Transverse colon (tissue), 4 donors: Measurements from ENCODE around the gene PPP1R9B. TPM values are rescaled to one million over a fixed set of nuclear protein-coding genes. Genes with fewer than 3 reads are reported as not detected.

Source experiments
- DNase-seq: peaks from one replicate; pipeline ENCODE4 v3.0.0-alpha.2; 2019
- H3K27ac ChIP-seq, 4 donors: fragments of 200-600 bp; sonication (generic); 2 replicates each; pipeline ENCODE4 v1.5.1; 2016 to 2018; ENCODE audit warnings: inconsistent platforms in 4 of 4
- H3K27me3 ChIP-seq: fragments of 200-600 bp; sonication (generic); 2 replicates; pipeline ENCODE4 v1.5.1; 2017; ENCODE audit warnings: inconsistent platforms
- H3K36me3 ChIP-seq, 4 donors: fragments of 200-600 bp; sonication (generic); 2 replicates each; pipeline ENCODE4 v1.5.1; 2017 to 2019; ENCODE audit warnings: inconsistent platforms in 4 of 4
- H3K4me1 ChIP-seq, 4 donors: fragments of 200-600 bp; sonication (generic); 2 replicates each; pipeline ENCODE4 v1.5.1; 2017 to 2020; ENCODE audit warnings: inconsistent platforms in 4 of 4
- H3K4me3 ChIP-seq, 4 donors: fragments of 200-600 bp; sonication (generic); 1 replicate in 1 of 4; 2 replicates in 3 of 4; pipeline versions ENCODE4 v1.5.1 to v1.6.1; 2017 to 2019; ENCODE audit warnings: inconsistent platforms in 4 of 4
- H3K9me3 ChIP-seq, 2 donors: fragments of 200-600 bp; sonication (generic); 2 replicates each; pipeline ENCODE4 v1.5.1; 2017 to 2019; ENCODE audit warnings: inconsistent platforms in 2 of 2
- EP300 ChIP-seq: sonication (generic); formaldehyde crosslinking; IDR thresholded peaks from one replicate; pipeline ENCODE4 v1.6.1; 2017; ENCODE audit warnings: antibody characterized with exemption, low read depth
- POLR2A ChIP-seq: fragments of 450-650 bp; IDR thresholded peaks from one replicate; pipeline ENCODE4 v1.6.1; 2016; ENCODE audit warnings: antibody characterized with exemption, mild to moderate bottlenecking, moderate library complexity
- POLR2AphosphoS5 ChIP-seq, 3 donors: sonication (generic); formaldehyde crosslinking; IDR thresholded peaks; one replicate each; pipeline ENCODE4 v1.6.1; 2016; ENCODE audit warnings: antibody characterized with exemption in 3 of 3
- WGBS, 2 donors: methylation state at CpG; one replicate each; pipeline ENCODE4 v1.1.5; 2018; ENCODE audit warnings: low coverage in 1 of 2; 5-methylcytosine and 5-hydroxymethylcytosine counted together
- in situ Hi-C, 4 donors: fragments of 200-750 bp; cut with MboI; loops; one replicate each; pipeline versions ENCODE4 v1.15.0 to v1.15.1; 2017; ENCODE audit warnings: low sequenced_read_pairs in 3 of 4, low pct_ligation_motif_present in 1 of 4, low pct_unique_long_range_greater_than_20kb in 1 of 4
- intact Hi-C: fragments of 100-400 bp; cut with DNase I; formaldehyde crosslinking; loops from one replicate; pipeline ENCODE4 v1.15.1; 2023; ENCODE audit warnings: low total_unique reads
- total RNA-seq, 4 donors: library from RNA; depleted of rRNA; stranded (reverse); fragments of >200 nt; gene quantifications; one replicate each; pipeline ENCODE4 v1.1.0, GENCODE V29; 2016
- TF ChIP-seq, protein P1 (sequence below), 5 experiments: fragments of 200-600 bp in 3 of 5; fragments of 450-650 bp in 2 of 5; sonication (generic) in 3 of 5; IDR thresholded peaks; 1 replicate in 2 of 5; 2 replicates in 3 of 5; pipeline ENCODE4 v1.5.1; 2016 to 2017; ENCODE audit warnings: antibody characterized with exemption in 5 of 5, inconsistent platforms in 3 of 5, mild to moderate bottlenecking in 2 of 5, moderate library complexity in 1 of 5

Gene PPP1R9B
- total RNA-seq, 4 donors from 2014 or later = 19.0 to 29.9 (median 27.7) TPM

GRCh38 chr17:50181144-50181543 is 30.7 kb upstream of the PPP1R9B start:
- in situ Hi-C loops = no loop called here
- TF ChIP-seq POLR2A (no peak), POLR2AphosphoS5 (IDR thresholded peaks at IDR 0.05) (no peak), EP300 (no peak)
- TF ChIP-seq, protein P1, sequence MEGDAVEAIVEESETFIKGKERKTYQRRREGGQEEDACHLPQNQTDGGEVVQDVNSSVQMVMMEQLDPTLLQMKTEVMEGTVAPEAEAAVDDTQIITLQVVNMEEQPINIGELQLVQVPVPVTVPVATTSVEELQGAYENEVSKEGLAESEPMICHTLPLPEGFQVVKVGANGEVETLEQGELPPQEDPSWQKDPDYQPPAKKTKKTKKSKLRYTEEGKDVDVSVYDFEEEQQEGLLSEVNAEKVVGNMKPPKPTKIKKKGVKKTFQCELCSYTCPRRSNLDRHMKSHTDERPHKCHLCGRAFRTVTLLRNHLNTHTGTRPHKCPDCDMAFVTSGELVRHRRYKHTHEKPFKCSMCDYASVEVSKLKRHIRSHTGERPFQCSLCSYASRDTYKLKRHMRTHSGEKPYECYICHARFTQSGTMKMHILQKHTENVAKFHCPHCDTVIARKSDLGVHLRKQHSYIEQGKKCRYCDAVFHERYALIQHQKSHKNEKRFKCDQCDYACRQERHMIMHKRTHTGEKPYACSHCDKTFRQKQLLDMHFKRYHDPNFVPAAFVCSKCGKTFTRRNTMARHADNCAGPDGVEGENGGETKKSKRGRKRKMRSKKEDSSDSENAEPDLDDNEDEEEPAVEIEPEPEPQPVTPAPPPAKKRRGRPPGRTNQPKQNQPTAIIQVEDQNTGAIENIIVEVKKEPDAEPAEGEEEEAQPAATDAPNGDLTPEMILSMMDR (IDR thresholded peaks at IDR 0.05) = no peak

GRCh38 chr17:50180620-50181019 is 30.1 kb upstream of the PPP1R9B start:
- Histone ChIP-seq H3K27me3 (no peaks in the 10 kb centered on the region), H3K27ac (peak overlapping the region in 1 of 4 donors; percentile 8), H3K4me1 (peaks cover 22 to 45% (median 29%) of the 10 kb centered on the region in 4 donors), H3K36me3 (no peaks in the 10 kb centered on the region), H3K9me3 (no peaks in the 10 kb centered on the region), H3K4me3 (no peak overlapping the region)
- WGBS, 2 donors = 50 to 83% methylated on average over 2 to 12 of the region's 12 CpGs
- no peak for DNase-seq
- intact Hi-C loops (no loop called here), in situ Hi-C loops (no loop called here)
- TF ChIP-seq, protein P1 (IDR thresholded peaks at IDR 0.05) = no peak
- TF ChIP-seq EP300 (no peak), POLR2A (no peak), POLR2AphosphoS5 (IDR thresholded peaks at IDR 0.05) (no peak)

More at GRCh38 chr17:50181144-50181543, 30.7 kb upstream of the PPP1R9B start:
- H3K4me1 ChIP-seq = peaks cover 19 to 40% (median 26%) of the 10 kb centered on the region in 4 donors
- no peaks in the 10 kb centered on the region for H3K27me3 ChIP-seq
- H3K36me3 ChIP-seq = no peaks in the 10 kb centered on the region
- WGBS, 2 donors = 88 to 97% methylated on average over 5 to 13 of the region's 13 CpGs
- DNase-seq = no peak
- intact Hi-C loops = no loop called here
- H3K27ac ChIP-seq = peak overlapping the region in 1 of 4 donors; percentile 21
- H3K4me3 ChIP-seq = no peak overlapping the region
- no peaks in the 10 kb centered on the region for H3K9me3 ChIP-seq

DNA sequence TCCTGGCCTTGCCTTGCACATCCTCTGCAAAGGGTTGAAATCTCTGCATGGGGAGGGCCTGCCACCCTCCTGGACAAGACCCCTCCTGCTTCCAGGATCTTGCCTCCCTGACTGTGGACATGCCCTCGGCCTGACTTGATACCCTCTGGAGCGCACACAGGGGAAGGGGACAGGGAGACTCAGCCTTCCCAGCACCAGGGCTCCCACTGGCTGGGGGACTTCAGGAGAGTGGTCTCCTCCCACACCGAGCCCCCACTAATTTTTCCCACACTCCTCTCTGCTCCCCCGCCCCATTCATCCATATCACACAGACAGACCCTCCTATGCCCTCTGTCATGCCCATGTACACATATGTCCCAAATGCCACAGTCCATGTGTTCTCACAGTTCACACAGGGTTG is 29.6 kb upstream of the PPP1R9B start:
- DNase-seq = no peak
- Histone ChIP-seq H3K9me3 (no peaks in the 10 kb centered on the region), H3K27me3 (no peaks in the 10 kb centered on the region), H3K36me3 (no peaks in the 10 kb centered on the region), H3K4me3 (no peak overlapping the region), H3K27ac (no peak overlapping the region), H3K4me1 (peaks cover 24 to 48% (median 32%) of the 10 kb centered on the region in 4 donors)
- WGBS, 2 donors = 88 to 94% methylated on average over 3 to 4 of the region's 4 CpGs
- in situ Hi-C loops (no loop called here), intact Hi-C loops (no loop called here)
- TF ChIP-seq, protein P1 (IDR thresholded peaks at IDR 0.05) = no peak
- TF ChIP-seq EP300 = no peak
- no peak for TF ChIP-seq POLR2AphosphoS5 (IDR thresholded peaks at IDR 0.05)
- TF ChIP-seq POLR2A = no peak

- H3K4me1 ChIP-seq = peaks cover 24 to 33% (median 28%) of the 10 kb centered on the region in 4 donors
- no peaks in the 10 kb centered on the region for H3K27me3 ChIP-seq
- DNase-seq = peak; percentile 79
- TF ChIP-seq POLR2A (no peak), EP300 (no peak), POLR2AphosphoS5 (IDR thresholded peaks at IDR 0.05) (peak in 2 of 3 donors; percentile 10 to 31)
- TF ChIP-seq, protein P1 (IDR thresholded peaks at IDR 0.05) = peak; percentile 38 to 65 (median 46)
- H3K4me3 ChIP-seq = peak overlapping the region in 1 of 4 donors; percentile 5
- peak overlapping the region; percentile 67 to 87 (median 80) for H3K27ac ChIP-seq
- 11% methylated on average over 19 of the region's 22 CpGs; no CpG with 5 or more reads in 1 of the 2 donors for WGBS, 2 donors
- intact Hi-C loops = no loop called here
- H3K9me3 ChIP-seq = no peaks in the 10 kb centered on the region
- in situ Hi-C loops = no loop called here
- H3K36me3 ChIP-seq = no peaks in the 10 kb centered on the region
Observed at GRCh38 chr17:50177983-50178834, 27.7 kb upstream of the PPP1R9B start.
